A673 (cell line): ENCODE measurements around the gene LRP8. TPM values are rescaled to one million over a fixed set of nuclear protein-coding genes. Genes with fewer than 3 reads are reported as not detected.

Experiments
- BruUV-seq: library from RNA; stranded (reverse); fragments of 400-500 nt; replicated peaks from 2 replicates; lab custom pipeline; 2021; lab: Mats Ljungman, UMichigan
- CTCF ChIA-PET: fragments of 300-600 bp; sonication (Branson Sonifier 250); formaldehyde crosslinking; loops from one replicate; lab custom pipeline; 2022; ENCODE audit warnings: antibody characterized with exemption; lab: Charles Lee
- POLR2A ChIA-PET: fragments of 300-600 bp; sonication (Branson Sonifier 250); formaldehyde crosslinking; loops from one replicate; lab custom pipeline; 2022; ENCODE audit warnings: antibody characterized with exemption; ENCODE audit not compliant: low non-redundant PET; lab: Charles Lee
- DNase-seq: peaks from one replicate; pipeline ENCODE4 v3.0.0-alpha.2; 2015; ENCODE audit warnings: low spot score
- H3K27ac ChIP-seq: fragments of 200-600 bp; sonication (generic); 2 replicates; pipeline ENCODE4 v1.5.1; 2016; ENCODE audit warnings: mixed run types, low read depth, mild to moderate bottlenecking, mixed read lengths, antibody characterized with exemption, low read length; ENCODE audit not compliant: poor library complexity, severe bottlenecking
- H3K27me3 ChIP-seq: fragments of 200-600 bp; sonication (generic); replicated peaks from 2 replicates; pipeline ENCODE4 v1.6.1; 2017; ENCODE audit warnings: mixed run types, low read depth, mild to moderate bottlenecking, mixed read lengths, antibody characterized with exemption, low read length; ENCODE audit not compliant: insufficient read depth, poor library complexity
- H3K36me3 ChIP-seq: fragments of 200-600 bp; sonication (generic); 2 replicates; pipeline ENCODE4 v1.6.1; 2016; ENCODE audit warnings: mixed run types, mild to moderate bottlenecking, mixed read lengths, antibody characterized with exemption, low read length; ENCODE audit not compliant: insufficient read depth, poor library complexity, severe bottlenecking
- H3K4me1 ChIP-seq: fragments of 200-600 bp; sonication (generic); 2 replicates; pipeline ENCODE4 v1.6.1; 2017; ENCODE audit warnings: mixed run types, mild to moderate bottlenecking, mixed read lengths, antibody characterized with exemption, low read length; ENCODE audit not compliant: insufficient read depth, poor library complexity, severe bottlenecking
- H3K4me3 ChIP-seq: fragments of 200-600 bp; sonication (generic); 2 replicates; pipeline ENCODE4 v1.5.1; 2016; ENCODE audit warnings: low read depth, mixed run types, mild to moderate bottlenecking, mixed read lengths, low read length; ENCODE audit not compliant: poor library complexity, severe bottlenecking
- H3K9me3 ChIP-seq: fragments of 200-600 bp; sonication (generic); 2 replicates; pipeline ENCODE4 v1.6.1; 2016; ENCODE audit warnings: mixed run types, low read depth, mild to moderate bottlenecking, mixed read lengths, antibody characterized with exemption, low read length; ENCODE audit not compliant: poor library complexity, severe bottlenecking
- EZH2 ChIP-seq: fragments of 200-600 bp; sonication (generic); IDR thresholded peaks from 2 replicates; pipeline ENCODE4 v1.6.1; 2017; ENCODE audit warnings: borderline replicate concordance, low read depth, mild to moderate bottlenecking, mixed read lengths, antibody characterized with exemption, low read length; ENCODE audit not compliant: poor library complexity, severe bottlenecking
- intact Hi-C: fragments of 100-400 bp; cut with micrococcal nuclease; formaldehyde crosslinking; loops from one replicate; pipeline ENCODE4 v1.10.0; 2022; ENCODE audit not compliant: unreplicated experiment
- total RNA-seq: library from RNA; stranded (reverse); gene quantifications from 2 replicates; pipeline ENCODE4 v1.2.3, GENCODE V29; 2021
- TF ChIP-seq, protein P1 (sequence below): fragments of 300-800, 200-600 bp; sonication (generic); conservative IDR thresholded peaks from 2 replicates; pipeline ENCODE4 v1.5.1; 2017; ENCODE audit warnings: low read depth, mild to moderate bottlenecking, antibody characterized with exemption, low read length, moderate library complexity, mixed read lengths

The LRP8 gene
- total RNA-seq, 1 experiment from 2014 or later: 24.7 TPM

DNA sequence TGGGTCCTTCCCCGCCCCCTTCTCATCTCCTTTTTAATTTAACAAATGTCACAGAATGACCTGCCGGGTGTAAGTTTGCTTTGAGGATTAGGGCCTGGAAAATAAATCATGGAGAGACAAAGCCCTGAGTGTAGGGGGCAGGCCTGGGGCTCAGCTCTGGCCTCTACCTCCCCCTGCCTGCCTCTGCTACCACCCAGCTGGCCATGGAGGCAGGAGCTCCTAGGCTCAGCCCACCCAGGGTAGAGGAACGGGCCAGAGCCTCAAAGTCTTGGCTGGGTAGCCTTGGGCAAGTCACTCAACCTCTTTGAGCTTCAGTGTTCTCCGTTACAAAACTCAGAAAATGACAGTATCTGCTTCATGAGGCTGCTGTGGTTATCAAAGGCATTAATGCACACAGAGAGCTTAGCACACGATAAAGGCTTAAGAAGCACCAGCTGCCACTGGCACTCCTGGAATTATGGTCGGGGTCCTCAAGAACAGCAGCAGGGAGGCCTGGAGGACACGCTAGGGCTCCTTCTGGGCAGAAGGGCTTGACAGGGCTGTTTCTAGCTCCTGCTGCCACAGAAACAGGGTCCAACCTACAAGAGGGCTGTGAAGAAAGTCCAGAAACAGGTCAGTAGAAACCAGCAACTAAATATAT lies 39.0 kb downstream of the LRP8 start:
- Histone ChIP-seq H3K9me3 (no peaks in the 10 kb centered on the region), H3K36me3 (no peaks in the 10 kb centered on the region), H3K4me1 (no peaks in the 10 kb centered on the region), H3K4me3 (no peak overlapping the region), H3K27me3 (no peaks in the 10 kb centered on the region), H3K27ac (no peak overlapping the region)
- ChIA-PET POLR2A (no interaction called here), CTCF (no interaction called here)
- intact Hi-C loops: no loop called here
- BruUV-seq: no TSS peak
- TF ChIP-seq, protein P1, sequence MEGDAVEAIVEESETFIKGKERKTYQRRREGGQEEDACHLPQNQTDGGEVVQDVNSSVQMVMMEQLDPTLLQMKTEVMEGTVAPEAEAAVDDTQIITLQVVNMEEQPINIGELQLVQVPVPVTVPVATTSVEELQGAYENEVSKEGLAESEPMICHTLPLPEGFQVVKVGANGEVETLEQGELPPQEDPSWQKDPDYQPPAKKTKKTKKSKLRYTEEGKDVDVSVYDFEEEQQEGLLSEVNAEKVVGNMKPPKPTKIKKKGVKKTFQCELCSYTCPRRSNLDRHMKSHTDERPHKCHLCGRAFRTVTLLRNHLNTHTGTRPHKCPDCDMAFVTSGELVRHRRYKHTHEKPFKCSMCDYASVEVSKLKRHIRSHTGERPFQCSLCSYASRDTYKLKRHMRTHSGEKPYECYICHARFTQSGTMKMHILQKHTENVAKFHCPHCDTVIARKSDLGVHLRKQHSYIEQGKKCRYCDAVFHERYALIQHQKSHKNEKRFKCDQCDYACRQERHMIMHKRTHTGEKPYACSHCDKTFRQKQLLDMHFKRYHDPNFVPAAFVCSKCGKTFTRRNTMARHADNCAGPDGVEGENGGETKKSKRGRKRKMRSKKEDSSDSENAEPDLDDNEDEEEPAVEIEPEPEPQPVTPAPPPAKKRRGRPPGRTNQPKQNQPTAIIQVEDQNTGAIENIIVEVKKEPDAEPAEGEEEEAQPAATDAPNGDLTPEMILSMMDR: no peak
- TF ChIP-seq EZH2: no peak
- no peak for DNase-seq

DNA sequence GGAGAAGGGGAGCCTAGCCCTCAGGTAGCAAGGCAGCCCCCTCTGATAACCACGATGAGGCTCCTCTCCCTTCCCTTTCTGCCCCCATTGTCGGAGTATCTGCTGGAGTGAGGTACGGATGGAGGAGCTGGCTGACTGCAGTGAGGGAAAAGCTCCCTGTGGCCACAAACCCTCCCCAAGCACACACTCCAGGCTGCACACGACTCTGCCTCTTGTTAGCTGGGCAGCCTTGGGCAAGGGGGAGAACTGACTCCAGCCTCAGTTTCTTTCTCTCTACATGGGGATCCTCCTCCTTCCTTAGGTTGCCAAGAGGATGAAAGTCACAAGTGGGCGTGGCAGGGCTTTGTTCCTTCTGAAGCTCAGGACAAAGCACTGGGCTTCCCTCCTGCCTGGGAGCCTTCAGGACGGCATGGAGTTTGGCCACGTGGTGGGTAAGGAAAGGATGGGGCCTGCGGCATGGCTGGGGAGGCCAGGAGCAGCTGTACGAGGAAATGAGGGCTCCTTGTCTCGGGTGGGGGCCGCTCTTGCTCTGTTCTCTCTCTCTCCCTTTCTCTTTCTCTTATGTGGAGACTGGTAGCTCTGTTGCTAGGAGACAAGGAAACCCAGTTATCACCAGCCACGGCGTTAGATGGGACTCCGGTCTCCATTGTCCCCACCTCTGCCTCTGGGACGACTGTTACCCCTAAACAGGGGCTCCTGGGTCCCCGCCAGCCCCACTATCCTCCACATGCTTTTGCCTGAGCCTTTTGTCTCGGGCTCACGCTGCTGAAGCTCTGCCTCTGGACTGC lies 39.7 kb downstream of the LRP8 start:
- Histone ChIP-seq H3K9me3 (no peaks in the 10 kb centered on the region), H3K4me3 (no peak overlapping the region), H3K27ac (no peak overlapping the region), H3K4me1 (no peaks in the 10 kb centered on the region), H3K27me3 (no peaks in the 10 kb centered on the region), H3K36me3 (no peaks in the 10 kb centered on the region)
- no peak for DNase-seq
- TF ChIP-seq, protein P1: no peak
- no peak for TF ChIP-seq EZH2
- POLR2A ChIA-PET: no interaction called here
- CTCF ChIA-PET: no interaction called here
- no TSS peak for BruUV-seq
- intact Hi-C loops: no loop called here

- Histone ChIP-seq H3K27me3 (no peaks in the 10 kb centered on the region), H3K4me1 (no peaks in the 10 kb centered on the region), H3K36me3 (no peaks in the 10 kb centered on the region), H3K4me3 (no peak overlapping the region), H3K27ac (no peak overlapping the region), H3K9me3 (no peaks in the 10 kb centered on the region)
- BruUV-seq: no TSS peak
- ChIA-PET POLR2A (no interaction called here), CTCF (interaction anchor here (0.6 kb wide), 1 partner anchor 1213 kb away, joined by 3 read pairs; no protein-coding TSS in a partner anchor)
- TF ChIP-seq, protein P1: no peak
- no peak for TF ChIP-seq EZH2
- peak; percentile 22 for DNase-seq
- intact Hi-C loops: no loop called here
Measured at GRCh38 chr1:53286955-53287354, 40.9 kb downstream of the LRP8 start.
